Aorta (tissue), 5 donors: ENCODE results near the gene KRTAP12-2. TPM values are rescaled to one million over a fixed set of nuclear protein-coding genes. Genes with fewer than 3 reads are reported as not detected.

Experiments
- ATAC-seq: fragments of 200-7000 bp; cut with Tn5 transposase; one replicate; pipeline ENCODE4 v1.9.1; 2022; ENCODE audit warnings: moderate library complexity; ENCODE audit not compliant: low FRiP score
- DNase-seq, 2 donors: peaks; one replicate each; pipeline ENCODE4 v3.0.0-alpha.2; 2020
- H3K27ac ChIP-seq, 2 donors: one replicate each; pipeline ENCODE4 v1.5.1; 2013; ENCODE audit warnings: low read length in 2 of 2, mild to moderate bottlenecking in 2 of 2, moderate library complexity in 2 of 2, control low read depth in 1 of 2, inconsistent platforms in 1 of 2, low read depth in 1 of 2
- H3K27me3 ChIP-seq, 2 donors: one replicate each; pipeline ENCODE4 v1.6.1; 2013; ENCODE audit warnings: control low read depth in 1 of 2, low read length in 1 of 2, mild to moderate bottlenecking in 1 of 2, moderate library complexity in 1 of 2; ENCODE audit not compliant: insufficient read depth in 2 of 2, control insufficient read depth in 1 of 2
- H3K36me3 ChIP-seq, 2 donors: one replicate each; pipeline ENCODE4 v1.6.1; 2013; ENCODE audit warnings: control low read depth in 1 of 2, low read length in 1 of 2, mild to moderate bottlenecking in 1 of 2; ENCODE audit not compliant: insufficient read depth in 2 of 2, control insufficient read depth in 1 of 2
- H3K4me1 ChIP-seq, 2 donors: one replicate each; pipeline ENCODE4 v1.6.1; 2013; ENCODE audit warnings: low read length in 2 of 2, control low read depth in 1 of 2, mild to moderate bottlenecking in 1 of 2, moderate library complexity in 1 of 2; ENCODE audit not compliant: insufficient read depth in 2 of 2, control insufficient read depth in 1 of 2
- H3K4me3 ChIP-seq, 2 donors: one replicate each; pipeline ENCODE4 v1.5.1; 2013; ENCODE audit warnings: low read length in 2 of 2, control low read depth in 1 of 2, mild to moderate bottlenecking in 1 of 2
- H3K9me3 ChIP-seq: one replicate; pipeline ENCODE4 v1.6.1; 2013; ENCODE audit warnings: mild to moderate bottlenecking, low read length; ENCODE audit not compliant: control insufficient read depth
- WGBS, 2 donors: extraction: QIAGEN DNeasy Blood & Tissue Kit; methylation state at CpG; one replicate each; pipeline ENCODE4 v1.1.7; 2013; 5-methylcytosine and 5-hydroxymethylcytosine counted together
- intact Hi-C, 2 donors: fragments of 100-400 bp; cut with DNase I; formaldehyde crosslinking; loops; one replicate each; pipeline versions ENCODE4 v1.14.2 to v1.15.0; 2022
- polyA plus RNA-seq, 2 donors: library from polyadenylated mRNA; stranded (reverse); fragments of 200-250 nt; gene quantifications; one replicate each; pipeline ENCODE4 v1.2.3, GENCODE V29; 2013
- total RNA-seq, 2 donors: library from RNA; stranded (reverse); fragmentation: NEBNext Ultra II Directional; extraction: Animal tissue kit (Norgen Biotek cat#: 25700); gene quantifications; one replicate each; pipeline ENCODE4 v1.2.1, GENCODE V29; 2021
- donor health status: healthy with polysubstance abuse.
- donor health status: Bipolar disorder and iron deficiency.
- donor health status: DM: no; HTN: no; CAD: no.
- donor health status: DM: no; HTN: no; CAD: no.
- donor health status: DM: yes; HTN: yes; CAD: no.

The KRTAP12-2 gene
- total and polyA plus RNA-seq, 4 donors, result not detected

- ATAC-seq (no peak), DNase-seq (peak in 1 of 2 donors; percentile 63)
- no peaks in the 10 kb centered on the region for H3K27me3 ChIP-seq
- H3K36me3 ChIP-seq, result no peaks in the 10 kb centered on the region
- H3K4me3 ChIP-seq, result no peak overlapping the region
- H3K27ac ChIP-seq, result no peak overlapping the region
- H3K4me1 ChIP-seq, result no peaks in the 10 kb centered on the region
- intact Hi-C loops, result no loop called here
- peaks cover 4% of the 10 kb centered on the region for H3K9me3 ChIP-seq
- 18 to 21% methylated on average over 17 of the region's 17 CpGs for WGBS, 2 donors
Observed at GRCh38 chr21:44710294-44710665, 43.6 kb upstream of the KRTAP12-2 start.

- ATAC-seq (no peak), DNase-seq (peak in 1 of 2 donors; percentile 73)
- Histone ChIP-seq H3K27me3 (no peaks in the 10 kb centered on the region), H3K27ac (no peak overlapping the region), H3K9me3 (peaks cover 4% of the 10 kb centered on the region), H3K4me3 (no peak overlapping the region), H3K4me1 (no peaks in the 10 kb centered on the region), H3K36me3 (no peaks in the 10 kb centered on the region)
- intact Hi-C loops, result no loop called here
- 5% methylated on average over 44 to 45 of the region's 45 CpGs for WGBS, 2 donors
Observed at GRCh38 chr21:44709426-44710293, 42.9 kb upstream of the KRTAP12-2 start.

- ATAC-seq, result no peak
- DNase-seq, result peak in 1 of 2 donors; percentile 59
- H3K27me3 ChIP-seq, result no peaks in the 10 kb centered on the region
- H3K9me3 ChIP-seq, result peaks cover 4% of the 10 kb centered on the region
- 47 to 63% methylated on average over 25 of the region's 25 CpGs for WGBS, 2 donors
- intact Hi-C loops, result no loop called here
- H3K36me3 ChIP-seq, result no peaks in the 10 kb centered on the region
- no peak overlapping the region for H3K27ac ChIP-seq
- H3K4me3 ChIP-seq, result no peak overlapping the region
- H3K4me1 ChIP-seq, result no peaks in the 10 kb centered on the region
Observed at GRCh38 chr21:44708866-44709425, 42.2 kb upstream of the KRTAP12-2 start.

GRCh38 chr21:44708213-44708865 lies 41.6 kb upstream of the KRTAP12-2 start:
- intact Hi-C loops, result no loop called here
- Histone ChIP-seq H3K9me3 (peaks cover 4% of the 10 kb centered on the region), H3K36me3 (no peaks in the 10 kb centered on the region), H3K4me1 (no peaks in the 10 kb centered on the region), H3K27ac (no peak overlapping the region), H3K27me3 (no peaks in the 10 kb centered on the region), H3K4me3 (no peak overlapping the region)
- DNase-seq, result peak in 1 of 2 donors; percentile 45
- 43 to 73% methylated on average over 13 of the region's 13 CpGs for WGBS, 2 donors
- no peak for ATAC-seq

GRCh38 chr21:44706706-44707581 lies 40.2 kb upstream of the KRTAP12-2 start:
- no peak overlapping the region for H3K4me3 ChIP-seq
- DNase-seq, result peak in 1 of 2 donors; percentile 46
- no peaks in the 10 kb centered on the region for H3K27me3 ChIP-seq
- peaks cover 4% of the 10 kb centered on the region for H3K9me3 ChIP-seq
- intact Hi-C loops, result no loop called here
- no peaks in the 10 kb centered on the region for H3K4me1 ChIP-seq
- no peak for ATAC-seq
- H3K36me3 ChIP-seq, result no peaks in the 10 kb centered on the region
- no peak overlapping the region for H3K27ac ChIP-seq
- 41 to 46% methylated on average over 42 to 46 of the region's 46 CpGs for WGBS, 2 donors

- Histone ChIP-seq H3K36me3 (no peaks in the 10 kb centered on the region), H3K4me3 (no peak overlapping the region), H3K27me3 (no peaks in the 10 kb centered on the region), H3K9me3 (peaks cover 4% of the 10 kb centered on the region), H3K4me1 (no peaks in the 10 kb centered on the region), H3K27ac (no peak overlapping the region)
- 42 to 49% methylated on average over 54 of the region's 54 CpGs for WGBS, 2 donors
- DNase-seq, result peak in 1 of 2 donors; percentile 60
- intact Hi-C loops, result no loop called here
- no peak for ATAC-seq
Observed at GRCh38 chr21:44706026-44706705, 39.4 kb upstream of the KRTAP12-2 start.

GRCh38 chr21:44704636-44705001 lies 37.9 kb upstream of the KRTAP12-2 start:
- Histone ChIP-seq H3K4me3 (no peak overlapping the region), H3K27me3 (no peaks in the 10 kb centered on the region), H3K36me3 (no peaks in the 10 kb centered on the region), H3K9me3 (peaks cover 4% of the 10 kb centered on the region), H3K27ac (no peak overlapping the region), H3K4me1 (no peaks in the 10 kb centered on the region)
- DNase-seq, result no peak
- 72 to 74% methylated on average over 13 of the region's 13 CpGs for WGBS, 2 donors
- intact Hi-C loops, result no loop called here
- no peak for ATAC-seq
